ENCODE results near the gene TRIM24.

- TF ChIP-seq CTCF (IDR thresholded peaks at IDR 0.05; ENCODE audit: low read depth, low read length) (no peak), POLR2A (IDR thresholded peaks at IDR 0.05; ENCODE audit: extremely low read depth, insufficient read length) (no peak), MAX (IDR thresholded peaks at IDR 0.05; ENCODE audit: low read depth, low read length) (no peak)
Observed at GRCh38 chr7:138569418-138569817, 109.4 kb downstream of the TRIM24 start.
